CD14-positive monocyte (primary cell): Measurements from ENCODE around the gene SPRTN. TPM values are rescaled to one million over a fixed set of nuclear protein-coding genes. Genes with fewer than 3 reads are reported as not detected.

Experiments used
- DNase-seq, 3 donors: peaks; one replicate each; pipeline ENCODE4 v3.0.0-alpha.2; 2011 to 2022
- H2AFZ ChIP-seq: 2 replicates; pipeline ENCODE4 v1.6.0; 2012; ENCODE audit warnings: mild to moderate bottlenecking, low read depth, low read length, inconsistent platforms; ENCODE audit not compliant: insufficient read depth, poor library complexity, severe bottlenecking
- H3K27ac ChIP-seq, 2 donors: 1 replicate in 1 of 2; 2 replicates in 1 of 2; pipeline ENCODE4 v1.5.1; 2012 to 2013; ENCODE audit warnings: low read length in 2 of 2, control low read depth in 1 of 2, inconsistent platforms in 1 of 2, low read depth in 1 of 2, mild to moderate bottlenecking in 1 of 2
- H3K27me3 ChIP-seq, 2 donors: one replicate each; pipeline versions ENCODE4 v1.6.0 to v1.6.1; 2011 to 2013; ENCODE audit warnings: low read length in 2 of 2; ENCODE audit not compliant: control insufficient read depth in 2 of 2, insufficient read depth in 2 of 2
- H3K36me3 ChIP-seq, 2 donors: replicated peaks in 1 of 2; 1 replicate in 1 of 2; 2 replicates in 1 of 2; pipeline versions ENCODE4 v1.5.1 to v1.6.1; 2012 to 2013; ENCODE audit warnings: low read length in 2 of 2, control low read depth in 1 of 2, inconsistent platforms in 1 of 2, mild to moderate bottlenecking in 1 of 2; ENCODE audit not compliant: insufficient read depth in 2 of 2, control insufficient read depth in 1 of 2
- H3K4me1 ChIP-seq, 2 donors: 1 replicate in 1 of 2; 2 replicates in 1 of 2; pipeline versions ENCODE4 v1.5.1 to v1.6.1; 2012 to 2013; ENCODE audit warnings: low read length in 2 of 2, control low read depth in 1 of 2, inconsistent platforms in 1 of 2, mild to moderate bottlenecking in 1 of 2, moderate library complexity in 1 of 2; ENCODE audit not compliant: insufficient read depth in 2 of 2, control insufficient read depth in 1 of 2
- H3K4me2 ChIP-seq: replicated peaks from 2 replicates; pipeline ENCODE3; 2012; ENCODE audit warnings: low read length, moderate library complexity, mild to moderate bottlenecking; ENCODE audit not compliant: poor library complexity, severe bottlenecking; ENCODE audit errors: extremely low read depth
- H3K4me3 ChIP-seq, 3 experiments: fragments of 200-600 bp in 1 of 3; sonication (generic) in 1 of 3; replicated peaks in 1 of 3; 1 replicate in 2 of 3; 2 replicates in 1 of 3; pipeline ENCODE4 v1.5.1; 2011 to 2013; ENCODE audit warnings: low read length in 3 of 3, mild to moderate bottlenecking in 3 of 3, control low read depth in 2 of 3, low read depth in 2 of 3, inconsistent platforms in 1 of 3, moderate library complexity in 1 of 3
- H3K79me2 ChIP-seq: 2 replicates; pipeline ENCODE4 v1.6.0; 2012; ENCODE audit warnings: mild to moderate bottlenecking, control low read depth, inconsistent platforms, low read length, moderate library complexity; ENCODE audit not compliant: insufficient read depth
- H3K9ac ChIP-seq: 2 replicates; pipeline ENCODE4 v1.6.0; 2017; ENCODE audit warnings: low read length, mild to moderate bottlenecking; ENCODE audit not compliant: insufficient read depth, poor library complexity, severe bottlenecking
- H3K9me3 ChIP-seq, 2 donors: replicated peaks in 1 of 2; 1 replicate in 1 of 2; 2 replicates in 1 of 2; pipeline versions ENCODE4 v1.5.1 to v1.6.1; 2012 to 2013; ENCODE audit warnings: low read length in 2 of 2, control low read depth in 1 of 2; ENCODE audit not compliant: control insufficient read depth in 1 of 2, insufficient read depth in 1 of 2
- H4K20me1 ChIP-seq: 2 replicates; pipeline ENCODE4 v1.6.0; 2012; ENCODE audit warnings: mild to moderate bottlenecking, low read length, control low read depth, moderate library complexity; ENCODE audit not compliant: insufficient read depth
- H3K27ac Mint-ChIP-seq, 7 donors: one replicate each; pipeline ENCODE4 v1.8.0; 2020; ENCODE audit warnings: mild to moderate bottlenecking in 7 of 7, mixed read lengths in 7 of 7, moderate library complexity in 6 of 7, inconsistent platforms in 2 of 7
- H3K27me3 Mint-ChIP-seq, 3 donors: one replicate each; pipeline ENCODE4 v1.8.0; 2021 to 2022; ENCODE audit warnings: low read depth in 3 of 3, mild to moderate bottlenecking in 3 of 3, mixed read lengths in 3 of 3, moderate library complexity in 3 of 3, inconsistent platforms in 1 of 3
- H3K36me3 Mint-ChIP-seq, 2 donors: one replicate each; pipeline ENCODE4 v1.8.0; 2020; ENCODE audit warnings: mixed read lengths in 2 of 2, inconsistent platforms in 1 of 2, mild to moderate bottlenecking in 1 of 2
- H3K4me1 Mint-ChIP-seq: one replicate; pipeline ENCODE4 v1.8.0; 2020; ENCODE audit warnings: mild to moderate bottlenecking, mixed read lengths
- H3K4me3 Mint-ChIP-seq, 2 donors: one replicate each; pipeline ENCODE4 v1.8.0; 2020; ENCODE audit warnings: mild to moderate bottlenecking in 2 of 2, mixed read lengths in 2 of 2, moderate library complexity in 1 of 2
- H3K9me3 Mint-ChIP-seq, 7 donors: one replicate each; pipeline ENCODE4 v1.8.0; 2020 to 2022; ENCODE audit warnings: mixed read lengths in 7 of 7, mild to moderate bottlenecking in 6 of 7, moderate library complexity in 6 of 7, inconsistent platforms in 2 of 7
- CTCF ChIP-seq: fragments of 200-600 bp; IDR thresholded peaks from one replicate; pipeline ENCODE4 v1.8.0; 2022; ENCODE audit warnings: antibody characterized with exemption, mild to moderate bottlenecking
- WGBS: methylation state at CpG from one replicate; pipeline ENCODE4 v1.1.5; 2013; ENCODE audit warnings: missing lambda C conversion rate; ENCODE audit not compliant: insufficient coverage; 5-methylcytosine and 5-hydroxymethylcytosine counted together
- intact Hi-C, 2 donors: fragments of 100-400 bp; cut with micrococcal nuclease; formaldehyde crosslinking; loops; one replicate each; pipeline versions ENCODE4 v1.15.0 to v1.15.1; 2023
- polyA plus RNA-seq, 3 donors: library from polyadenylated mRNA; depleted of rRNA in 1 of 3; unstranded in 2 of 3; stranded (reverse) in 1 of 3; fragments of 300-500 nt in 2 of 3; fragments of >200 nt in 1 of 3; fragmentation: Illumina TruSeq in 2 of 3; gene quantifications; 1 replicate in 2 of 3; 2 replicates in 1 of 3; pipeline ENCODE4 v1.2.3, GENCODE V29; 2012 to 2021

The SPRTN gene
- polyA plus RNA-seq, 3 donors: 4.5 to 9.1 (median 7.8) TPM

GRCh38 chr1:231374394-231374793, 36.3 kb downstream of the SPRTN start:
- peaks cover 25% of the 10 kb centered on the region for H3K4me1 Mint-ChIP-seq
- 80% methylated on average over 3 of the region's 4 CpGs for WGBS
- Histone ChIP-seq H3K4me3 (no peak overlapping the region), H3K9me3 (no peaks in the 10 kb centered on the region), H3K79me2 (peaks cover 58% of the 10 kb centered on the region), H3K27ac (no peak overlapping the region), H4K20me1 (peaks cover 85% of the 10 kb centered on the region), H2AFZ (no peak overlapping the region), H3K27me3 (no peaks in the 10 kb centered on the region), H3K4me2 (no peak overlapping the region), H3K4me1 (peaks cover 8 to 10% of the 10 kb centered on the region in 2 donors), H3K36me3 (peaks cover 8 to 30% of the 10 kb centered on the region in 2 donors), H3K9ac (no peak overlapping the region)
- H3K9me3 Mint-ChIP-seq: no peaks in the 10 kb centered on the region
- intact Hi-C loops: no loop called here
- H3K27ac Mint-ChIP-seq: no peak overlapping the region
- TF ChIP-seq CTCF: no peak
- no peak overlapping the region for H3K4me3 Mint-ChIP-seq
- H3K27me3 Mint-ChIP-seq: peaks cover 0 to 2% (median 0%) of the 10 kb centered on the region in 3 donors
- no peak for DNase-seq
- peaks cover 18 to 20% of the 10 kb centered on the region in 2 donors for H3K36me3 Mint-ChIP-seq

- peak in 1 of 3 donors; percentile 53 for DNase-seq
- Histone ChIP-seq H3K9me3 (no peaks in the 10 kb centered on the region), H3K4me2 (no peak overlapping the region), H3K9ac (no peak overlapping the region), H3K27me3 (no peaks in the 10 kb centered on the region), H3K4me1 (peaks cover 8 to 10% of the 10 kb centered on the region in 2 donors), H3K4me3 (no peak overlapping the region), H4K20me1 (peaks cover 95% of the 10 kb centered on the region), H3K27ac (no peak overlapping the region), H3K36me3 (peaks cover 3 to 15% of the 10 kb centered on the region in 2 donors), H2AFZ (no peak overlapping the region), H3K79me2 (peaks cover 74% of the 10 kb centered on the region)
- peaks cover 0 to 4% (median 0%) of the 10 kb centered on the region in 7 donors for H3K9me3 Mint-ChIP-seq
- no peak overlapping the region for H3K4me3 Mint-ChIP-seq
- H3K36me3 Mint-ChIP-seq: peaks cover 15 to 16% of the 10 kb centered on the region in 2 donors
- no peak for TF ChIP-seq CTCF
- H3K4me1 Mint-ChIP-seq: peaks cover 25% of the 10 kb centered on the region
- no peak overlapping the region for H3K27ac Mint-ChIP-seq
- no CpG with 5 or more reads among the region's 4 CpGs for WGBS
- H3K27me3 Mint-ChIP-seq: peaks cover 0 to 2% (median 0%) of the 10 kb centered on the region in 3 donors
- intact Hi-C loops: loop anchor here in 1 of 2 donors (5.0 kb wide), 1 partner anchor 46 kb away; the partner anchor contains the start of gene EGLN1
Observed at GRCh38 chr1:231376101-231376500, 38.0 kb downstream of the SPRTN start.
